ENCODE data around the gene PTAFR.

DNA sequence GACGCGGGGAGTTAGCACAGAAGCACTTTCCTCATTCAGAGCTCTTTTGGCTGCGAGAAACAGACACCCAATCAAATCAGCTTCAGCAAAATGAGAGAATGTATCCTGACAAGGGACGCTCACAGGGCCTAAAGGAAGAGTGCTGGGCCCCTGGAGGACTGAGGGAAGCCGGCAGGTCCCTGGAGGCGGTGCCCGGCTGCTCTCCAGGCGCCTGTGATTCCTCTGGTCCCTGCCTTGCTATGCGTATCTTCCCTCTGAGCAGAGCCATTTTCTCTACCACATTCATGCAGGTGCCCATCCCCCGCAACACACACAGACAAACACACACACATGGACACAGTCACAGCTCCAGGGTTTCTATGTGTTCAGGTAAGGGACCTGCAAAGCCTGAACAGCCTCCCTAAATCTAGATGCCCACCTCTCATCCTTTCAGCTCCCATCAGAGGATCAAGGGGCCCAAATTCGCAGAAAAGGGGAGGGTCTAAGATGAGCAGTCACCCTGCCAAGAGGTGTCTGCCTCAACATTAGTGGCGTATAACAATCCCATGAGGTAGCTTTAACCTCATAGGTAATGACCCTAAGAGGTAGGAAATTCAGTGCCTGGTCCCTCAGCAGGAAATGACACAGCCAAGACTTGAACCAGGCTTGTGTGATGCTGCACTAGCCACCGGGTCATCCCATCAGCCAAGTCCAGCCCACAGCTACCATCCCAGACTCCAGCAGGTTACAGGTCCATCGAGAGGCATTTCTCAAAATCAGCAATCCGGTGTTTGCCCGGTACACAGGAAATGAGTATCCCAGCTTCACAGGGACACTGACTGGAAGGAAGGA lies 29.0 kb downstream of the PTAFR start:
- TF ChIP-seq, protein P1, sequence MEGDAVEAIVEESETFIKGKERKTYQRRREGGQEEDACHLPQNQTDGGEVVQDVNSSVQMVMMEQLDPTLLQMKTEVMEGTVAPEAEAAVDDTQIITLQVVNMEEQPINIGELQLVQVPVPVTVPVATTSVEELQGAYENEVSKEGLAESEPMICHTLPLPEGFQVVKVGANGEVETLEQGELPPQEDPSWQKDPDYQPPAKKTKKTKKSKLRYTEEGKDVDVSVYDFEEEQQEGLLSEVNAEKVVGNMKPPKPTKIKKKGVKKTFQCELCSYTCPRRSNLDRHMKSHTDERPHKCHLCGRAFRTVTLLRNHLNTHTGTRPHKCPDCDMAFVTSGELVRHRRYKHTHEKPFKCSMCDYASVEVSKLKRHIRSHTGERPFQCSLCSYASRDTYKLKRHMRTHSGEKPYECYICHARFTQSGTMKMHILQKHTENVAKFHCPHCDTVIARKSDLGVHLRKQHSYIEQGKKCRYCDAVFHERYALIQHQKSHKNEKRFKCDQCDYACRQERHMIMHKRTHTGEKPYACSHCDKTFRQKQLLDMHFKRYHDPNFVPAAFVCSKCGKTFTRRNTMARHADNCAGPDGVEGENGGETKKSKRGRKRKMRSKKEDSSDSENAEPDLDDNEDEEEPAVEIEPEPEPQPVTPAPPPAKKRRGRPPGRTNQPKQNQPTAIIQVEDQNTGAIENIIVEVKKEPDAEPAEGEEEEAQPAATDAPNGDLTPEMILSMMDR (conservative IDR thresholded peaks at IDR 0.05 in 1 of 2, IDR thresholded peaks at IDR 0.05 in 1 of 2; ENCODE audit: low read depth in 1 of 2, low read length in 2 of 2), result no peak
- no peak for TF ChIP-seq EZH2 (IDR thresholded peaks at IDR 0.05; ENCODE audit: low read length, missing control alignments)
